Measurements from ENCODE around the gene LMX1B.
"Not testable (repeated sequence)": the region's sequence is repeated elsewhere in the genome, so short reads cannot be mapped to it uniquely, and the experiment has no call there.

LMX1B gene

DNA sequence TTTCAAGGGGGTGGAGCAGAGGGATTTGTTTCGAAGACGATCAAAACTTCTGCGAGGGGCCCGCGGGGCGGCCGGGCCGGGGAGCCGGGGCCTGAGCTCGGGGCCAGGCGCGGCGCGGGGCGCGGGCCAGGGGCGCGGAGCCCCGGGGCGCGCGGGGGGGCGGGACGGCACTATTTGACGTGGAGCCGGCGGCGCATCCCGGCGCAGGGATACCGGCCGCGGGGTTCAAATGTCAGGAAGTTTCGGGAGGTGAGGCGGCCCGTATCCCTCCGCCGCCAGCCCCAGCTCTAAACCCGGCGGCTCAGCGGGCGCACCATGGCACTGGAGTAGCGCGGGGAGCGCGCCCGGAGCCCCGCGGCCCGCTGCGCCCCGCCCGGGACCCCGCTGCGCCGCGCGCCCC, at the start of gene LMX1B:
Gene LMX1B (plus strand): TSS at position 278 of the 400 bp plus-strand sequence. CDS start 522 bp downstream, outside the sequence.
- no peak for DNase-seq

DNA sequence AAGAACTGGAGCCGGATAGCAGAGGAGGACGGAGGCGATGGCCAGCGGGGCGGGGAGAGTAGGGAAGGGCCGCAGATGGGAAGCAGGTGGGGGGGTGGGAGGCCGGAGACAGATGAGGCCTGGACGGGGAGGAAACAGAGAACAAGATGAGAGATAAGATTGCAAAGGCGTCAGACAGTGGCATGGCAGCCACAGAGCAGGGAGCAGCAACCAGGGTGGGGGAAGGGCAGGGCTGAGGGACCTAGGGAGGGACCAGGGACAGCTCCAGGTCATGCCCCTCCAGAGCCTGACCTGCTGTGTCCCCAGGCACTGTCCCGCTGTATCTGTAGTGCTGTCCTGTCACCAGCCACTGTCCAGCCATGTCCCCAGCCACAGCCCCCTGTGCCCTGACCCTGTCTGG, 49.6 kb upstream of the LMX1B start:
- no peak for DNase-seq

DNA sequence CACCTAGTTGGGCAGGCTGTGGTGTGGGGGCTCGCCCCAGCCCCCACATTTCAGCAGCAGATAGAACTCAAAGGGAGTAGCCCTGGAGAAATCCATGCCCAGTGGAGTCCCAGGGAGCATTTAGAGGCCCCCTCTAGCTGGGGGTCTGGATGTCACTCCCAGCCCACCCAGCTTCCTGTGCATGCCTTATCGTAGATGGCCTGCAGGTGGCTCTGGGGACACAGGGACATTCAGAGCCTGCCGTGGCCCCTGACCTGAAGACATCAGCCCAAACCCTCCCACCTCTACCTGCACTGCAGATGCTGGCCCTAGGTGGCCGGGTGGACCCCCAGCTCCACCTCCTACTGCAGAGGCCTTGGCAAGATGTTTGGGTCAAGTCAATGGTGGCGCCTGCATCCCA, 49.0 kb upstream of the LMX1B start:
- no peak for DNase-seq

DNA sequence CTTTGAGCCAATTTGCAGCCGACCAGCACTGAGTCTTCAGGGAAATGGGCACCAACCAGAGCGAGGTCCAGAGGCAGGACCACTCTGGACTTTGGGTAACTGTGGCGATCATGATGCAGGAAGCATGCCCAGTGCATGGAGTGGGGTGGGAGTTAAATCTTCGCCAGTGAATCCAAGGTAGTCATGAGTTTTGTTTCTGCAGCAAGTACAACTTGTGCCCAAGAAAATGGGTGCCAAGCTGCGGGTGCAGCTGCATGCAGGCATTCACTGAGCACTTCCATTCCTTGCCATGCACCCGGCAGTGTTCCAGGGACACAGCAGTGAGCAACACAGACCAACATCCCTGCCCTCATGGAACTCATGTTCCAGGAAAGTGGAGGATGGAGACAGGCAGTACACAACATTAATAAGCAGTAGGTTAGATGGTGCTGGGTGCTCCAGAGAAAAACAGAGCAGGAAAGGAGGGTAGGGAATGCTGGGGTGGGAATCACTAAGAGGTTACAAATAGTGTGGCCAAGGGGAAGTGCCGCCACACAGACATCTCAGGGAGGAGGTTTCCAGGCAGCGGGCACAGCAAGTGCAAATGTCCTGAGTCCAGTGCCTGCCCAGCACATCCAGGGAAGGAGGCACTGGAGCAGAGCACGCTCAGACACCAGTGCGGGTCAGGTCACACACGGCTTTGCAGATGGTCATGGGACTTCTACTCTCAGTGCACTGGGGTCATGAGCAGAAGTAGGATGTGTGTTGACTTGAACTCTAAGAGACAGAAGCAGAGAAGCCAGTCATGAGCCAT, 48.2 kb upstream of the LMX1B start:
- no peak for DNase-seq

DNA sequence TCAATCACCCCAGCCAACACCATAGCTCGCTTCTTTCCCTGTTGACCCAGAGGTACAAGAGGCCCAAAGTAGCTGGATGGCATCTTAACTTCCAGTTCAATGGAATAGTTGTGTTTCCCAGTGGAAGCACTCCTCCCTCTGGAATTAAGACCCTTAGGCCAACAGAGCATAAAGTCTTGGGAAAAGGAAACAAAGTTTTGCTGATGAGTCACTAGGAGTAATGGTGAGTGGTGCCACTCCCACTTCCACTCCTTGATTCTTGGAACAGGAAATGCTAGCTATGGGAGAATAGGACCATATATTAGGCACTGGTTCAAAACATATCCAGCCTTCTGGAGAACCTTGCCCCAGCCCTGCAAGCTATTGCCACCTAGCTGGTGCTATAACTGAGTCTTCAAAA, 44.7 kb upstream of the LMX1B start:
- no peak for DNase-seq

DNA sequence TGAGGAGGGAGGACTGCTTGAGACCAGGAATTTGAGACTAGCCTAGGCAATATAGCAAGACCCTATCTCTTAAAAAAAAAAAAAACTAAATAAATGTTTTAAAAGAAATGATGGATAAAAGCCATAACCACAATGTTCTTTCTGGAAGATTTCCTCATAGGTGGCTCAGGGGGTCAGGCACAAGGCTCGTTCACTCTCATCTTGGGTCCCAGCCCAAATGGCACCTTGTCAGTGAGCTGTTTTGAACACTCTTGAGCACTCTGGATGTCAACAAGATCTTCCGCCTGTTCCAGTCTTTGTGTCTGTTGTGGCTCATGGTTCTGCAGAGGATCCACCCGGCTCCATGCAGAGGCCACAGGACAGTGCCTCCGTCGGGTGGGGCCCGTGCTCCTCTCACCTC, 35.7 kb upstream of the LMX1B start:
- DNase-seq = no peak

DNA sequence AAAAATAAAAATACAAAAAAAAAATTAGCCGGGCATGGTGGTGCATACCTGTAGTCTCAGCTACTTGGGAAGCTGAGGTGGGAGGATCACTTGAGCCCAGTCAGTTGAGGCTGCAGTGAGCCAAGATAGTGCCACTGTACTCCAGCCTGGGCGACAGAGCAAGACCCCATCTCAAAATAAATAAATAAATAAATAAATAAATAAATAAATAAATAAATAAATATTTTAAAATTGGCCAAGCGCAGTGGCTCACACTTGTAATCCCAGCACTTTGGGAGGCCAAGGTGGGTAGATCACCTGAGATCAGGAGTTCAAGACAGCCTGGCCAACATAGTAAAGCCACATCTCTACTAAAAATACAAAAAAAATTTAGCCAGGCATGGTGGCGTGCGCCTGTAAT, 33.4 kb upstream of the LMX1B start:
- not testable (repeated sequence) for DNase-seq

DNA sequence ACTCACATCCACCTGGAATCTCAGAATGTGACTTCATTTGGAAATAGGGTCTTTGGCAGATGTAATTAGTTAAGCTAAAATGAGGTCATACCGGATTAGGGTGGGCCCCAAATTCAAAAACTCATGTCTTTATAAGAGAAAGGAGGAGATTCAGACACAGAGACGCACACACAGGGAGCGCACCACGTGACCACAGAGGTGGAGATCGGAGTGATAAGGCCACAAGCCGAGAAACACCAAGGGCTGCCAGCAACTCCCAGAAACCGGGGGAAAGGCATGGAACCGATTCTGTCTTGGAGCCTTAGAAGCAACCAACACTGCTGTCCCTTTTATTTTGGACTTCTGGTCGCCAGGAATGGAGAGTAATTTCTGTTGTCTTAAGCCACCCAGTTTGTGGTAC, 31.8 kb upstream of the LMX1B start:
- DNase-seq = no peak

DNA sequence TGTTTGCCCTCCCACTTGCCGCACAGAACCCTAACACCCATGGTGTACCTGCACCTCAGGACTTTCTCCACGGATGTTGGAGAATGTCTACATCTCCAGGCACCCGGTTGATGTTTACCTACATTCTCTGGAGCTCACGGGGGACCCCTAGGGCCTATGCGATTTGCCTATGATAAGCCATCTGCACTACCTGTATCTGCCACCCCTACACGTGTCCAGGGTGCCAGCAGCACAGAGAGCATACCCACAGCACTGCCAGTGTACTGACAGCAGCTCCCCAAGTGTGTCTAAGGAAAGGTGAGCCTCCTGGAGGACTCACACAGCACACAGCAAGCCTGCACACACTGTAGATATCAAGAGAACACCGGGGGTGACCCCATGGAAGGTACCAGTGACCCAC, 31.3 kb upstream of the LMX1B start:
- DNase-seq = no peak

DNA sequence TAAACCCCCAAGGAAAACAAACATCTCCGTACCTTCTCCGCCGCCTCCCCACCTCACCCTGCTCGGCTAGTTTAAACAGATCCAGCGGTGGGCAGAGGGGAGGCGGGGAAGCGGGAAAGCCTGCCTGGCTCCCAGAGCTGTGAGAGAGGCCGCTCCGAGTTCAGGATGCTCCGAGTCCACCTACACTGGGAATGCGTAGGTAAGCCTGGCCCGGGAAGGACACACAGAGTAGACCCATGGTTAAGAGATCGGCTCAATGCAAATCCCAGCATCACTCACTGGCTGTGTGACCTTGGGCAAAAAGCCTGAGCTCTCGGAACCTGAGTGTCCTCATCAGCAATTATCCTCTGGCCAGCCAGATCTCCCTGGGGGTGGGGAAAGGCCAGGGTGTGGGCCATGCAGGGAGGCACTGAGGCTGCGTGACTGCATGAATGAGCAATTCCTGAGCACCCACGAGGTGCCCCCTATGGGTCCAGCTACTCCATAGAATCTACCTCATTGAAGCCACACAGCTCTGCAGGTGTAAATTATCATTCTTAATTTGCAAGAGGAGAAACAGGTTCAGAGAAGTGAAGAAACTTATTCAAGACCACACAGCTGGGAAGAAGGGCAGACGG, 30.5 kb upstream of the LMX1B start:
- no peak for DNase-seq

DNA sequence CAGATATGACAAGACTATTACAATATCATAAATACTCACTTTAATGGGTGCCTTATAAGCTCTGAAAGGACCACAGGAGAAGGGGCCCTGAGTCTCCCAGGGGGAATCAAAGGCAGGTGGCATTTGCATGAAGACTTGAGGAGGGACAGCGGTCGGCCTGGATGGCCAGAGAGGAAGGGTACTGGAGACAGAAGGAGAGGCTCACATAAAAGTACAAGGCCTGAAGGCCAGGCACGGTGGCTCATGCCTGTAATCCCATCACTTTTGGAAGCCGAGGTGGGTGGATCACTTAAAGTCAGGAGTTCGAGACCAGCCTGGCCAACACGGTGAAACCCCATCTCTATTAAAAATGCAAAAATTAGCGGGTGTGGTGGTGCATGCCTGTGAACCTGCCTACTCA, 29.1 kb upstream of the LMX1B start:
- DNase-seq = no peak

DNA sequence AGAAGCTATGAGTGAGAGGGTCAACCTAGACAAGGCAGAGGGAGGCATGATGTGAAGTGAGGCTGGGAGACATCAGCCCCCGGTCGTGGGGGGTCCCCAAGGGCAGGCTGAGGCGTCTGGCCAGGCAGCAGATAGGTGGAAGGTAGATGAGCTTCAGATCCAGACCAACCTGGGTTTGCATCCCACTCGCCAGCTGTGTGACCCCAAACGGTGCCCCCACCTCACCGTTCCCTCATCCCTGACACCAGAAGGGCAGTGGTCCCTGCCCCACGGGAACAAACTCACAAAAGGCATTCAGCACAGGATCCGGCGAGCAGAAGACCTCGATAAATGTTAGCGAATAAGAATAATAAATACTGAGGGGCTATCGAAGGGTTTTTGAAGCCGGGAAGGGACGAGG, 27.5 kb upstream of the LMX1B start:
- no peak for DNase-seq

DNA sequence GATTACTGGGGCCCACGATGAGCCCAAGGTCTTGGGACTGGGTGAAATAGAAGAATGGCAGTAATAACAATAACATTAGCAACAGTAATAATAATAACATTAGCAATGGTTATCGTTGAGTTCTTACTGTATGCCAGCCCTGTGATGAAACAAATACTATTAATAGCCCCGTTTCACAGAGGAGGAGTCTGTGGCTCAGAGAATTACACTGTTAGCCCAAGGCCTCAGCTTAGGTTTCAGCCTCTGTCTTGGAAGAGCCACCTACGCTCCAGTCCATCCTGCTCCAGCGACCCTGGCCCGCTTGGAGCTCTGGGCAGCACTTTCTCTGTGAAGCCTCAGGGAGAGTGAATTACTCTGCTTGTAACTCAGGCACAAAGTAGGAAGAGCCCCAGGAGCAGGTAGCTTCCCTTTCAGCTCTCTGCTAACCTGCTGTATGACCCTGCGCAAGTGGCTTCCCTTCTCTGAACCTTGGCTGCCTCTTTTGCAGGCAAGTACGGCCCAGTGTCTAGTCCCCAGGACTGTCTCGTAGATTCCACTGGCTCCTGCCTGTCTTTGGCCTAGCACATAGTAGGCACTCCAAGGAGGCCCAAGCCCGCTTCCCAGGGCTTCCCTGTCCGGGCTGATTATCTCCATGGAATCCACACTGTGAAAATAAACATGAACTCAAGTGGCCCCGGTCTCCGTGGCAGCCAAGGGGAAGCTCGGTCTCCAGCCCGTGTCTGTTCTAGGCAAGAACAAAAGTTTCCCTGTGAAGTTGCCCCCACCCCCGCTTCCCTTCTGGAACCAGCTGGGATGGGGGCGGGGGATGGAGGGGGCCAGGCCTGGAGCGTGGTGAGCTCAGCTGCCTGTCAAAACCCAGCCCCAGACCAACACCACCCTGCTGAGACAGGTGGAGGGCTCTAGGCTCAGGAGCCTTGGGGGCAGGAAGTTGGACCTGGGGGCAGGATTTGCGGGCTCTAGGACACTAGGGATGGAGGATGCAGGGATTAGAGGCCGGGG, 26.2 kb upstream of the LMX1B start:
- no peak for DNase-seq

DNA sequence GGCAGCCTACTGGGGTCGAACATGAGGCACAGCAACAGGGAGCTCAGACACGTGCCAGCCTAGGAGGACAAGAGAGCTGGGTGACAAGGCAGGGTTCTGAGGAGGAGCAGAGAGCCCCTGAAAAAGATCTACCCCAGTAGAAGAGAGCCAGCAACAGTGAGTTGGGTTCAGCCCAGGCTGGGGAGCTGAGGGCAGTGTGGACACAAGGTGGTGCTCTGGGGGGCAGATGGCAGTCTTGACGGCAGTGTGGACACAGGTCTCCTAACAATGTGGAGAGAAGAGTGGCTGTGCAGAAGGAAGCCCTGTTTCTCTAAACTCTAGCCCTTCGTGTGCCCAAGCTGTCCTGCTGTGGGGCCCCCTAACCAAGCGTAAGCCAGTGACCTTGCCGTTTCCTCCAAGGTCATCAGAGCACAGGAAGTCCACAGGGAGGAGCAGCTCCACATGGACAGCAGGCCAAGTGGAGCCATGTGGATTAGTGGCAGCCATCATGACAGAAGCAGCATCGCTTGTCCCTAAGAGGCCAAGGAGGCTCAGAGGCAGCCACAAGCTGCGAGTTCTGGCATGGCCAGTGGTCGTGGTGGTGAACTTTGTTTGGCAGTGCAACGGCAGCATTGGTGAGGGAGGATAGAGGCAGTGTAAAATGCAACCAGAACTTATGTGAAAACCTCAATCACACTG, 25.1 kb upstream of the LMX1B start:
- DNase-seq = no peak

DNA sequence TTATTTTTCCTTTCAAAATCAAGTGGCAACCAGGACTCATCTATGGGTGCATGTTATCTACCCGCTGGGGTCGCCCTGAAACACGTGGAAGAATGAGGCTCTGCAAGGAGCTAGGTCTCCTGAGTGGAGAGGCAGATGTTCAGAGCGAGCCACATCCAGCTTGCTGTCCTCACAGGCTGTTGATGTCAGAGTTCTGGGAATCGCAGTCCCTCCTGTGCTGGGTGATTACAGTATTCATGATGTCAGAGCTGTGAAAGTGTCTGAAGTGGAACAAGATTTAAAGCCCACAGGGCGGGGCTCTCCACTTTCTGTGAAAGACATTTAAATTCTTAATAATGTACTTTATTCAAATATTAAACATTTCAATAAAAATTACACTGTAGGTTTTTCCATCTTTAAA, 24.4 kb upstream of the LMX1B start:
- no peak for DNase-seq

DNA sequence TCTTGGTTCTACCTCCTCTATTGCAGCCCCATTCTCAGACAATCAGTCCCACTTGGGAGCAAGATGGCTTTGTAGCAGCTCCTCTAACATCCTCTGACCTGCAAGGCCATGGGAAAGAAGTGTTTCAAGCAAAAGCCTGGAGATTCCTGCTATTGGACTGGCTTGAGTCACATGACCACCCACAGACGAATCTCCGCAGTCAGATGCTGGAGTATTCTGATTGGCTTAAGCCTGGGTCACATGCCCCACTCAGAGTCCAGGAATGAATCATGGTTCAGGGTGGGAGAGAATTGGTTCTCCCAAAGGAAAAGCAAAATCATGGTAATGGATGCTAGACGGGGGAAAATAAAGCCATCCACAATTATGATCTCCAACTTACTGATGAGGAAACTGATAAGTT, 22.6 kb upstream of the LMX1B start:
- no peak for DNase-seq

DNA sequence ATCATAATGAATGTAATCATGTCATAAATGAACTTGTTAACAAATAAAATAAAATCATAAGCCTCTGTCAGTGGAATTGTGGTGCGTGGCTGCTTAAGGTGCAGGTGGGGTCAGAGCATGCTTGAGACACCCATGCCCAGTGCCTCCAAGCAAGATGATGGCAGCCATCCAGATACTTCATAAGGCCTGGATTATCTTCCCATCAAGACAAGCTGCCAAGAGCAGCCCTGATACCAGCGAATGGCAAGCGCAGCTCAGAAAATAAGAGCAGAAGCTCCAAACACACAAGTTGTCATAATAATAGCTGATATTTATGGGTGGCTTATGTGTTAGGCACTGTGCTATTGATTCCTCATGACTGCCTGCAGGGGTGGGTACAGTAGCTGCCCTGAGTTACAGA, 21.8 kb upstream of the LMX1B start:
- no peak for DNase-seq

DNA sequence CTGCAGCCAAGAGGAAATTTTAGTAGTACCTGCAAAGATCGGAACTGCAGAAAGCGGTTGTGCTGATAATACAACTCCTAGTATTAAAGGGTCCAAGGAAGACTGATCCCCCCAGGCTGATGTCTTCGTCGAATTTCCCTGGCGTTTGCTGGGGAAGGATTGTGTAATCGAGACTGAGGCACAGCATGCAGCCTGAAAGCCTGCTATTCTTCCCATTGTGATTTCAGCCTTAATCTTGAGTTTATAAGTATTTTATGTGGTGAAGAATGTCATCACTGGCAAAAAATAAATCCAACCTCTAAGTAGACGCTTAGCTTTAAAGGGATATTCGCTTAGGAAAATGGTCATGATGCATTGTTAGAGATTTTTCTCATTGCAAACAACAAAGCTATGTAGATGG, 21.3 kb upstream of the LMX1B start:
- no peak for DNase-seq

DNA sequence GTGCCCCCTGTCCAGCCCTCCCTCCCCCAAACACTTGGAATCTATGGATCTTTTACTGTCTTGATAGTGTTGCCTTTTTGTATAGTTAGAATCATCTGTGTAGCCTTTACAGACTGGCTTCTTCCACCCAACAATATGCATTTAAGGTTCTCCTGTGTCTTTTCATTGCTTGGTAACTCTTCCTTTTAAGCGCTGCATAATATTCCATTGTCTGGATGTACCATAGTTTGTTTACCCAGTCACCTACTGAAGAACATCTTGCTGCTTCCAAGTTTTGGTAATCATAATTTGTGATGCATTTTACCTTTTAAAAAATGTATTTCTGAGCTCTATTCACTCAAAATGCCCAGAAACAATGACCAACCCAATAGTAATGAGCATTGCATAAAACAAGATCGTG, 17.7 kb upstream of the LMX1B start:
- no peak for DNase-seq

DNA sequence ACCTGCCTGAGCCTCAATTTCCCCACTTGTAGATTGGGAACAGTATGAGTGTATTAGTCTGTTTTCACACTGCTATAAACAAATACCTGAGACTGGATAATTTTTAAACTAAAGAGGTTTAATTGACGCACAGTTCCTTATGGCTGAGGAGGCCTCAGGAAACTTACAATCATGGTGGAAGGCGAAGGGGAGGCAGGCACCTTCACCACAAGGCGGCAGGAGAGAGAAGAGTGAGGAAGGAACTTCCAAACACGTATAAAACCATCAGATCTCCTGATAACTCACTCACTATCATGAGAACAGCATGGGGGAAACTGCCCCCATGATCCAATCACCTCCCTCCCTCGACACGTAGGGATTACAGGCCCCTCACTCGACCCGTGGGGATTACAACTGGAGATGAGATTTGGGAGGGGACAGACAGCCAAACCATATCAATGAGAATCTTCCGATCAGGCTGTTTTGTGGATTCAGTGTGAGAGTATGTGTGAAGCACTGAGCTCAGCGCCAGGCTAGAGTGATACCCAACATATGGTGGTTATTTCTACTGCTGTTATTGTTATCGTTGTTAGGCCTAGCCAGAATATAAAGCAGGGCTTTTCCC, 14.6 kb upstream of the LMX1B start:
- DNase-seq = no peak

DNA sequence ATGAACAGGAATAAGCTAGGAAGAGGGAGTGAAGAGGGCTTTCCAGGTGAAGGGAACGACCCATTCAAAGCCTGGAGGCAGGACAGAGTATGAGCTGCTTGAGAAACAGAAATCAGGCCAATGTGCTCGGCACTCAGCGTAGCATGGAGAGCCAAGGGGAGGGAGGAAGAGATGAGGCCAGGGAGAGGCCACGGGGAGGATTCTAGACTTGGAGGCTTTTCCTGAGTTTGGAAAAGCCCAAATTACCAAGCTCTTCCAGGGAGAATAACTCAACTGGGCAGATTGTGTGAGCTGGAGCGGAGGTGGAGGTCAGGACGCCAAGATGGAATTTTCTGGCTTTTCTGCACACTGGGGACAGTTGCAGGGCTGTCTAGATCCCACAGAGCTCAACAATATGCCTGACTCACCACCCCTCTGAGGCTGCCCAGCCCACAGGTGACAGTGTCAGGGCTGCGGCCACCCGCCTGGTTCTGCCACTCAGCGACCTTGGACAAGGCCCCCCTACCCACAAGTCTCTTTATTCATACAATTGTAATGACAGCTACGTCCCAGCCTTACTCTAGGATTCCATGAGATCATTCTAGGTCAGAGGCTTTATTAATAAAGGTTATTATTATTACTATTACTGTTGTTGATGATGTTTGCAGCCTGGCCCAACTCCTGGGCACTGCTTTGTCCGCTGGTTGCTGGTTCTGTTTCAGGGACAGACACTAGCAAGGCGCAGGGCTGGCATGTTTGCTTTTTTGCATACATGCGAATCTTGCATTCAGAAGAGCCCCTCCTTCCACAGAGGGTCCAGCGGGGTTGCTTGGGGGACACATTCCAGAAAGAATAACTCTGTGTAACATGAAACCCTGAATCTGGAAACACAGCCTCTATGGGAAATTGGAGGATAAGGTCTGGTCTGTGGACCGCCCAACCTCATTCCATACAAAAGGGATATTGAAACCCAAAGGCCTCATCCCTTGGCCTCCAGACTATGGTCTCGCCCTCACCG, 9.4 kb upstream of the LMX1B start:
- DNase-seq = no peak
